SK-N-SH treated with all-trans-retinoic acid at 6 μM for 48 hours (cell line): Measurements from ENCODE around the gene NPAS3.

Experiments used
- ATAC-seq: fragments of 200-7000 bp; cut with Tn5 transposase; 3 replicates; pipeline ENCODE4 v1.9.1; 2020; ENCODE audit warnings: mild to moderate bottlenecking, moderate library complexity
- ARNTL ChIP-seq: fragments of 450-650 bp; formaldehyde crosslinking; IDR thresholded peaks from 2 replicates; pipeline ENCODE4 v1.5.0; 2020; ENCODE audit warnings: low read depth, mild to moderate bottlenecking, moderate library complexity, borderline replicate concordance
- BACH2 ChIP-seq: fragments of 250-450 bp; sonication (Bioruptor Pico); IDR thresholded peaks from 2 replicates; pipeline ENCODE4 v1.9.0; 2021; ENCODE audit warnings: mild to moderate bottlenecking, borderline replicate concordance
- ISL1 ChIP-seq: fragments of 250-450 bp; sonication (Bioruptor Pico); IDR thresholded peaks from 2 replicates; pipeline ENCODE4 v2.1.2; 2022; ENCODE audit warnings: mild to moderate bottlenecking, moderate library complexity
- OSR1 ChIP-seq: fragments of 250-450 bp; sonication (Bioruptor Pico); IDR thresholded peaks from 2 replicates; pipeline ENCODE4 v1.8.0; 2022; ENCODE audit warnings: moderate library complexity, mild to moderate bottlenecking, inconsistent platforms
- PPARA ChIP-seq: fragments of 250-450 bp; sonication (Bioruptor Pico); IDR thresholded peaks from 2 replicates; pipeline ENCODE4 v1.5.0; 2020; ENCODE audit warnings: mild to moderate bottlenecking, borderline replicate concordance
- RARB ChIP-seq: fragments of 250-450 bp; sonication (Bioruptor Pico); IDR thresholded peaks from 2 replicates; pipeline ENCODE4 v1.8.0; 2021; ENCODE audit warnings: mild to moderate bottlenecking, moderate library complexity
- SNAI2 ChIP-seq: fragments of 250-450 bp; sonication (Bioruptor Pico); IDR thresholded peaks from 2 replicates; pipeline ENCODE4 v1.5.0; 2020; ENCODE audit warnings: mild to moderate bottlenecking, moderate library complexity
- TCF4 ChIP-seq: fragments of 250-450 bp; sonication (Bioruptor Pico); IDR thresholded peaks from 2 replicates; pipeline ENCODE4 v1.8.0; 2021; ENCODE audit warnings: mild to moderate bottlenecking, moderate library complexity, borderline replicate concordance
- TOX ChIP-seq: fragments of 250-450 bp; sonication (Bioruptor Pico); IDR thresholded peaks from 2 replicates; pipeline ENCODE4 v1.8.0; 2021; ENCODE audit warnings: mild to moderate bottlenecking, moderate library complexity, borderline replicate concordance
- ZC3H10 ChIP-seq: fragments of 250-450 bp; sonication (Bioruptor Pico); IDR thresholded peaks from 2 replicates; pipeline ENCODE4 v1.5.1; 2021; ENCODE audit warnings: mild to moderate bottlenecking, moderate library complexity
- ZFP3 ChIP-seq: fragments of 250-450 bp; sonication (Bioruptor Pico); IDR thresholded peaks from 2 replicates; pipeline ENCODE4 v1.5.0; 2020; ENCODE audit warnings: mild to moderate bottlenecking, moderate library complexity
- ZFP30 ChIP-seq: fragments of 450-650 bp; formaldehyde crosslinking; IDR thresholded peaks from 2 replicates; pipeline ENCODE4 v1.5.0; 2022; ENCODE audit warnings: mild to moderate bottlenecking, moderate library complexity
- ZNF565 ChIP-seq: fragments of 450-650 bp; formaldehyde crosslinking; conservative IDR thresholded peaks from 2 replicates; pipeline ENCODE4 v1.5.0; 2020; ENCODE audit warnings: low read depth, mild to moderate bottlenecking, moderate library complexity
- ZNF70 ChIP-seq: fragments of 450-650 bp; formaldehyde crosslinking; IDR thresholded peaks from 2 replicates; pipeline ENCODE4 v1.5.0; 2020; ENCODE audit warnings: mild to moderate bottlenecking, moderate library complexity
- ZNF8 ChIP-seq: fragments of 450-650 bp; formaldehyde crosslinking; IDR thresholded peaks from 2 replicates; pipeline ENCODE4 v1.5.0; 2020; ENCODE audit warnings: mild to moderate bottlenecking, moderate library complexity
- TF ChIP-seq, protein P1 (sequence below): fragments of 250-450 bp; sonication (Bioruptor Pico); IDR thresholded peaks from 2 replicates; pipeline ENCODE4 v1.8.0; 2021; ENCODE audit warnings: low read depth, mild to moderate bottlenecking, moderate library complexity, borderline replicate concordance
- TF ChIP-seq, protein P2 (sequence below): fragments of 250-450 bp; sonication (Bioruptor Pico); IDR thresholded peaks from 2 replicates; pipeline ENCODE4 v1.5.1; 2020; ENCODE audit warnings: low read depth, mild to moderate bottlenecking, moderate library complexity
- TF ChIP-seq, protein P3 (sequence below): fragments of 250-450 bp; sonication (Bioruptor Pico); IDR thresholded peaks from 2 replicates; pipeline ENCODE4 v1.5.0; 2020; ENCODE audit warnings: mild to moderate bottlenecking, moderate library complexity
- TF ChIP-seq, protein P4 (sequence below): fragments of 250-450 bp; sonication (Bioruptor Pico); IDR thresholded peaks from 2 replicates; pipeline ENCODE4 v1.8.0; 2020; ENCODE audit warnings: mild to moderate bottlenecking, moderate library complexity, borderline replicate concordance
- TF ChIP-seq, protein P5 (sequence below): fragments of 250-450 bp; sonication (Bioruptor Pico); IDR thresholded peaks from 2 replicates; pipeline ENCODE4 v1.5.1; 2021; ENCODE audit warnings: mild to moderate bottlenecking, moderate library complexity

NPAS3 gene

DNA sequence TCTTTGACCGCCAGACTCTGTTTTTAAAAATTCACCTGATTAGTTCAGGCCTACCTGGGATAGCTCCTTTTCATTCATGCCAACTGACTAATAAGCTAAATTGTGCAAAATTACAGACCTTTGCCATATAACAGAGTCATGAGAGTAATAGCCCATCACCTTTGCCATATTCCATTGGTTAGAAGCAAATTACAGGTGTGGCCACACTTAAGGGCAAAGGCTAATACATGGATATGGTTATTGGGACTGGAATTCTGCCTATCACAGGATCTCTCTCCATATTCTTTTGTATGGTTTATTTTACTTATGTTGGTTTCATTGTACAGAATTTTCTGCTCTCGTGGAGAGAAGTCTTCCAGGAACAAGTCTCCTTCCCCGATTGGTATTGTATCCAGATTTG, 897.0 kb downstream of the NPAS3 start:
- no peak for ATAC-seq
- TF ChIP-seq, protein P1, sequence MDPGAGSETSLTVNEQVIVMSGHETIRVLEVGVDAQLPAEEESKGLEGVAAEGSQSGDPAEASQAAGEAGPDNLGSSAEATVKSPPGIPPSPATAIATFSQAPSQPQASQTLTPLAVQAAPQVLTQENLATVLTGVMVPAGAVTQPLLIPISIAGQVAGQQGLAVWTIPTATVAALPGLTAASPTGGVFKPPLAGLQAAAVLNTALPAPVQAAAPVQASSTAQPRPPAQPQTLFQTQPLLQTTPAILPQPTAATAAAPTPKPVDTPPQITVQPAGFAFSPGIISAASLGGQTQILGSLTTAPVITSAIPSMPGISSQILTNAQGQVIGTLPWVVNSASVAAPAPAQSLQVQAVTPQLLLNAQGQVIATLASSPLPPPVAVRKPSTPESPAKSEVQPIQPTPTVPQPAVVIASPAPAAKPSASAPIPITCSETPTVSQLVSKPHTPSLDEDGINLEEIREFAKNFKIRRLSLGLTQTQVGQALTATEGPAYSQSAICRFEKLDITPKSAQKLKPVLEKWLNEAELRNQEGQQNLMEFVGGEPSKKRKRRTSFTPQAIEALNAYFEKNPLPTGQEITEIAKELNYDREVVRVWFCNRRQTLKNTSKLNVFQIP (CRISPR knock-in tag): no peak
- TF ChIP-seq ZNF8 (CRISPR knock-in tag) (no peak), ZFP3 (CRISPR knock-in tag) (no peak), ZFP30 (CRISPR knock-in tag) (no peak), BACH2 (CRISPR knock-in tag) (no peak), ZNF565 (CRISPR knock-in tag) (no peak), RARB (CRISPR knock-in tag) (no peak), ISL1 (CRISPR knock-in tag) (no peak), ARNTL (CRISPR knock-in tag) (no peak), ZNF70 (CRISPR knock-in tag) (no peak), ZC3H10 (CRISPR knock-in tag) (no peak), TCF4 (CRISPR knock-in tag) (no peak), TOX (CRISPR knock-in tag) (no peak)
- TF ChIP-seq, protein P2, sequence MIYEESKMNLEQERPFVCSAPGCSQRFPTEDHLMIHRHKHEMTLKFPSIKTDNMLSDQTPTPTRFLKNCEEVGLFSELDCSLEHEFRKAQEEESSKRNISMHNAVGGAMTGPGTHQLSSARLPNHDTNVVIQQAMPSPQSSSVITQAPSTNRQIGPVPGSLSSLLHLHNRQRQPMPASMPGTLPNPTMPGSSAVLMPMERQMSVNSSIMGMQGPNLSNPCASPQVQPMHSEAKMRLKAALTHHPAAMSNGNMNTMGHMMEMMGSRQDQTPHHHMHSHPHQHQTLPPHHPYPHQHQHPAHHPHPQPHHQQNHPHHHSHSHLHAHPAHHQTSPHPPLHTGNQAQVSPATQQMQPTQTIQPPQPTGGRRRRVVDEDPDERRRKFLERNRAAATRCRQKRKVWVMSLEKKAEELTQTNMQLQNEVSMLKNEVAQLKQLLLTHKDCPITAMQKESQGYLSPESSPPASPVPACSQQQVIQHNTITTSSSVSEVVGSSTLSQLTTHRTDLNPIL (CRISPR knock-in tag): no peak
- TF ChIP-seq, protein P3, sequence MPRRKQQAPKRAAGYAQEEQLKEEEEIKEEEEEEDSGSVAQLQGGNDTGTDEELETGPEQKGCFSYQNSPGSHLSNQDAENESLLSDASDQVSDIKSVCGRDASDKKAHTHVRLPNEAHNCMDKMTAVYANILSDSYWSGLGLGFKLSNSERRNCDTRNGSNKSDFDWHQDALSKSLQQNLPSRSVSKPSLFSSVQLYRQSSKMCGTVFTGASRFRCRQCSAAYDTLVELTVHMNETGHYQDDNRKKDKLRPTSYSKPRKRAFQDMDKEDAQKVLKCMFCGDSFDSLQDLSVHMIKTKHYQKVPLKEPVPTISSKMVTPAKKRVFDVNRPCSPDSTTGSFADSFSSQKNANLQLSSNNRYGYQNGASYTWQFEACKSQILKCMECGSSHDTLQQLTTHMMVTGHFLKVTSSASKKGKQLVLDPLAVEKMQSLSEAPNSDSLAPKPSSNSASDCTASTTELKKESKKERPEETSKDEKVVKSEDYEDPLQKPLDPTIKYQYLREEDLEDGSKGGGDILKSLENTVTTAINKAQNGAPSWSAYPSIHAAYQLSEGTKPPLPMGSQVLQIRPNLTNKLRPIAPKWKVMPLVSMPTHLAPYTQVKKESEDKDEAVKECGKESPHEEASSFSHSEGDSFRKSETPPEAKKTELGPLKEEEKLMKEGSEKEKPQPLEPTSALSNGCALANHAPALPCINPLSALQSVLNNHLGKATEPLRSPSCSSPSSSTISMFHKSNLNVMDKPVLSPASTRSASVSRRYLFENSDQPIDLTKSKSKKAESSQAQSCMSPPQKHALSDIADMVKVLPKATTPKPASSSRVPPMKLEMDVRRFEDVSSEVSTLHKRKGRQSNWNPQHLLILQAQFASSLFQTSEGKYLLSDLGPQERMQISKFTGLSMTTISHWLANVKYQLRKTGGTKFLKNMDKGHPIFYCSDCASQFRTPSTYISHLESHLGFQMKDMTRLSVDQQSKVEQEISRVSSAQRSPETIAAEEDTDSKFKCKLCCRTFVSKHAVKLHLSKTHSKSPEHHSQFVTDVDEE (CRISPR knock-in tag): no peak
- TF ChIP-seq, protein P4, sequence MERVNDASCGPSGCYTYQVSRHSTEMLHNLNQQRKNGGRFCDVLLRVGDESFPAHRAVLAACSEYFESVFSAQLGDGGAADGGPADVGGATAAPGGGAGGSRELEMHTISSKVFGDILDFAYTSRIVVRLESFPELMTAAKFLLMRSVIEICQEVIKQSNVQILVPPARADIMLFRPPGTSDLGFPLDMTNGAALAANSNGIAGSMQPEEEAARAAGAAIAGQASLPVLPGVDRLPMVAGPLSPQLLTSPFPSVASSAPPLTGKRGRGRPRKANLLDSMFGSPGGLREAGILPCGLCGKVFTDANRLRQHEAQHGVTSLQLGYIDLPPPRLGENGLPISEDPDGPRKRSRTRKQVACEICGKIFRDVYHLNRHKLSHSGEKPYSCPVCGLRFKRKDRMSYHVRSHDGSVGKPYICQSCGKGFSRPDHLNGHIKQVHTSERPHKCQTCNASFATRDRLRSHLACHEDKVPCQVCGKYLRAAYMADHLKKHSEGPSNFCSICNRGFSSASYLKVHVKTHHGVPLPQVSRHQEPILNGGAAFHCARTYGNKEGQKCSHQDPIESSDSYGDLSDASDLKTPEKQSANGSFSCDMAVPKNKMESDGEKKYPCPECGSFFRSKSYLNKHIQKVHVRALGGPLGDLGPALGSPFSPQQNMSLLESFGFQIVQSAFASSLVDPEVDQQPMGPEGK (CRISPR knock-in tag): no peak
- TF ChIP-seq, protein P5, sequence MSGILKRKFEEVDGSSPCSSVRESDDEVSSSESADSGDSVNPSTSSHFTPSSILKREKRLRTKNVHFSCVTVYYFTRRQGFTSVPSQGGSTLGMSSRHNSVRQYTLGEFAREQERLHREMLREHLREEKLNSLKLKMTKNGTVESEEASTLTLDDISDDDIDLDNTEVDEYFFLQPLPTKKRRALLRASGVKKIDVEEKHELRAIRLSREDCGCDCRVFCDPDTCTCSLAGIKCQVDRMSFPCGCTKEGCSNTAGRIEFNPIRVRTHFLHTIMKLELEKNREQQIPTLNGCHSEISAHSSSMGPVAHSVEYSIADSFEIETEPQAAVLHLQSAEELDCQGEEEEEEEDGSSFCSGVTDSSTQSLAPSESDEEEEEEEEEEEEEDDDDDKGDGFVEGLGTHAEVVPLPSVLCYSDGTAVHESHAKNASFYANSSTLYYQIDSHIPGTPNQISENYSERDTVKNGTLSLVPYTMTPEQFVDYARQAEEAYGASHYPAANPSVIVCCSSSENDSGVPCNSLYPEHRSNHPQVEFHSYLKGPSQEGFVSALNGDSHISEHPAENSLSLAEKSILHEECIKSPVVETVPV (CRISPR knock-in tag): no peak
- TF ChIP-seq, all 23 proteins: peak for 0

DNA sequence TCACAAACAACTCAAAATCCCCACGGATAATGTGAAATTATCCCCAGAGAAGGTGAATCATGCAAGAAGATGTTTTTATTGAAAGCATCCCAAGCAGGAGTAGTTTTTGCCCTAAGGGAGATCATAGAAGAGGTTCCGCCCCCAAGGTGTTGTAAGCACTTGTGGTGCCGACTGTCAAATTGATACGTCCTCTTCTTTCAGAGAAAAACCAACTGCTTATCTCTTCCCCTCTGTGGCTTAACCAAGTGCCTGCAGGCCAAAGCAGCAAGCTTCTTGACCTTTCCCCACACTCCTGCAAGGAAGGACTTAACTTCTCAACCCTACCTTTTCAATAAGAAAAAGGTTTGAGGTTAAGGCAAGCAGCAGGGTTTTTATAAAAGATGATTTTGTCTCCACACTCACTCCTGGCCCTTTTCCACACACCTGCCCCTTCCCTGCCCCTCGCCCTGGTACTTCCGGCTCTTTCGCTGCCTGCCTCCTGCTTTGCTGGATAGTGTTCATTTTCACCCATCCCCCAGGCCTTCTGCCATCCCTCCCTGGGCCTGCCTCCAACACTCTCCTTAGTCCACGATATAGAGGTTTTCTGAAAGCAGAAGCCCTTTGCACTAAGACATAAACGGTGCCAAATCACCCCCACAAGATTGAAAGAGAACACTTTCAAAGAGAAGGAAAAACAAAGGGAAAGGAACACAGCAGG, 897.7 kb downstream of the NPAS3 start:
- ATAC-seq: no peak
- TF ChIP-seq ZNF565 (CRISPR knock-in tag) (no peak), ZFP30 (CRISPR knock-in tag) (no peak), TOX (CRISPR knock-in tag) (no peak), SNAI2 (CRISPR knock-in tag) (no peak), ZNF70 (CRISPR knock-in tag) (no peak), ZNF8 (CRISPR knock-in tag) (no peak), PPARA (CRISPR knock-in tag) (no peak), OSR1 (CRISPR knock-in tag) (no peak)
- TF ChIP-seq, protein P3 (CRISPR knock-in tag): no peak
- TF ChIP-seq, protein P1 (CRISPR knock-in tag): no peak
- TF ChIP-seq, protein P5 (CRISPR knock-in tag): no peak
- TF ChIP-seq, all 23 proteins: peak for 0
